Thymus (tissue), 11 donors: ENCODE measurements around the gene ERRFI1. TPM values are rescaled to one million over a fixed set of nuclear protein-coding genes. Genes with fewer than 3 reads are reported as not detected.

Experiments
- DNase-seq, 9 donors: peaks; one replicate each; pipeline ENCODE4 v3.0.0-alpha.2; 2013; ENCODE audit warnings: low spot score in 9 of 9, low read depth in 6 of 9, missing footprints in 1 of 9
- H3K27ac ChIP-seq, 2 donors: one replicate each; pipeline ENCODE4 v1.5.1; 2013; ENCODE audit warnings: control low read depth in 1 of 2, low read depth in 1 of 2, low read length in 1 of 2, mild to moderate bottlenecking in 1 of 2, moderate library complexity in 1 of 2
- H3K27me3 ChIP-seq, 2 donors: one replicate each; pipeline ENCODE4 v1.5.1; 2013; ENCODE audit warnings: low read length in 1 of 2; ENCODE audit not compliant: control insufficient read depth in 2 of 2, insufficient read depth in 1 of 2
- H3K36me3 ChIP-seq, 2 donors: one replicate each; pipeline ENCODE4 v1.5.1; 2013; ENCODE audit warnings: low read length in 1 of 2, mild to moderate bottlenecking in 1 of 2, moderate library complexity in 1 of 2; ENCODE audit not compliant: control insufficient read depth in 2 of 2, insufficient read depth in 2 of 2
- H3K4me1 ChIP-seq, 2 donors: one replicate each; pipeline ENCODE4 v1.5.1; 2013; ENCODE audit warnings: low read length in 2 of 2; ENCODE audit not compliant: control insufficient read depth in 2 of 2, insufficient read depth in 2 of 2
- H3K4me3 ChIP-seq, 2 donors: one replicate each; pipeline ENCODE4 v1.5.1; 2013; ENCODE audit warnings: low read length in 2 of 2, control low read depth in 1 of 2, mild to moderate bottlenecking in 1 of 2
- H3K9me3 ChIP-seq, 2 donors: one replicate each; pipeline ENCODE4 v1.5.1; 2013; ENCODE audit warnings: low read length in 1 of 2, mild to moderate bottlenecking in 1 of 2; ENCODE audit not compliant: control insufficient read depth in 2 of 2, insufficient read depth in 1 of 2
- WGBS: extraction: QIAGEN DNeasy Blood & Tissue Kit; methylation state at CpG from one replicate; pipeline ENCODE4 v1.1.7; 2013; 5-methylcytosine and 5-hydroxymethylcytosine counted together
- polyA plus RNA-seq: library from polyadenylated mRNA; stranded (reverse); fragments of 200-250 nt; gene quantifications from one replicate; pipeline ENCODE4 v1.2.3, GENCODE V29; 2013
- total RNA-seq: library from RNA; stranded (reverse); fragments of 120-200 nt; gene quantifications from one replicate; pipeline ENCODE4 v1.2.4, GENCODE V29; 2013
- donor health status: healthy.

The ERRFI1 gene
- total and polyA plus RNA-seq, 2 donors: 3.5 to 75.0 TPM

DNA sequence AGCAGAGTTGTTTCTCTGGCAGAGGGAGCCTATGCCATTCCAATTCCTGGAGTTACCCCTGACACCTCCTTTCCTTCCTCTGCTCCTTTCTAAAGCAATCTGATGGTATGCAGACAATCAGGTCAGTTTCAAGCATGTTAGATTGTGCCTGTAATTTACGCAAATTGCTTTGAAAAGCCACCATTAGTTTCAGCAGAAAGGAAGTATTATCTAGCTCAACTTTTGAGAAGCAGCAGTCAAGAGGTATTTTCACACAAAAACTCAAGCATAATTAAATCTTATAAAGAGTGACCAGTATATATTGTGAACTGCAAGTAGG is 2.2 kb downstream of the ERRFI1 start:
- Histone ChIP-seq H3K36me3 (no peaks in the 10 kb centered on the region), H3K4me1 (peaks cover 0 to 11% of the 10 kb centered on the region in 2 donors), H3K27ac (no peak overlapping the region), H3K4me3 (peak overlapping the region in 1 of 2 donors; percentile 32), H3K27me3 (peaks cover 46 to 74% of the 10 kb centered on the region in 2 donors), H3K9me3 (peaks cover 0 to 5% of the 10 kb centered on the region in 2 donors)
- WGBS: 49% methylated on average over 1 of the region's 1 CpG
- no peak for DNase-seq

DNA sequence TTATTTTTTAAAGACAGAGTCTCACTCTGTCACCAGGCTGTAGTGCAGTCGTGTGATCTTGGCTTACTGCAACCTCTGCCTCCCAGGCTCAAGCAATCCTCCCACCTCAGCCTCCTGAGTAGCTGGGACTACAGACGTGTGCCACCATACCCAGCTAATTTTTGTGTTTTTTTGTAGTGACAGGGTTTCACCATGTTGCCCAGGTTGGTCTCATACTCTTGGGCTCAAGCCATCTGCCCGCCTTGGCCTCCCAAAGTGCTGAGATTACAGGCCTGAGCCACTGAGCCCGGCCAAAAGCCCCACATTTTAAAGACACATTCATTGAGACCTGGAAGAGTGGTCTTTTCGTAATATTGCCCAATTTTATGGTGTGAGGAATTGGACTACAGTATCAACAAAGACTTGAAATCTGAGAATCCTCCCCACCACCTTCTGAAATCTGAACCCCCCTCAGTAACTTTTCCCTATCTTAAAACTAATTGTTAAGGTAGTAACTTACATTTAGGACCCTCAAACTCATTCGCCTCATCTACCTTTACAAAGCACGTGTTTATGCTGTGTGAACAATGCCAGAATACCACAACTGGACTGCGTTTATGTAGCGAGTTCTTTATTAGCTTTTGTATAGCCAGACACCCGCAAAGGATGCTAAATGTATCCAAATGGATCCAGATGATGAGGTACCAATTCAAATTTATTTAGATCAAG is 2.7 kb downstream of the ERRFI1 start:
- 94% methylated on average over 10 of the region's 10 CpGs for WGBS
- peaks cover 0 to 11% of the 10 kb centered on the region in 2 donors for H3K4me1 ChIP-seq
- no peak for DNase-seq
- H3K36me3 ChIP-seq: no peaks in the 10 kb centered on the region
- peaks cover 46 to 76% of the 10 kb centered on the region in 2 donors for H3K27me3 ChIP-seq
- H3K4me3 ChIP-seq: peak overlapping the region in 1 of 2 donors; percentile 32
- peaks cover 0 to 5% of the 10 kb centered on the region in 2 donors for H3K9me3 ChIP-seq
- no peak overlapping the region for H3K27ac ChIP-seq

DNA sequence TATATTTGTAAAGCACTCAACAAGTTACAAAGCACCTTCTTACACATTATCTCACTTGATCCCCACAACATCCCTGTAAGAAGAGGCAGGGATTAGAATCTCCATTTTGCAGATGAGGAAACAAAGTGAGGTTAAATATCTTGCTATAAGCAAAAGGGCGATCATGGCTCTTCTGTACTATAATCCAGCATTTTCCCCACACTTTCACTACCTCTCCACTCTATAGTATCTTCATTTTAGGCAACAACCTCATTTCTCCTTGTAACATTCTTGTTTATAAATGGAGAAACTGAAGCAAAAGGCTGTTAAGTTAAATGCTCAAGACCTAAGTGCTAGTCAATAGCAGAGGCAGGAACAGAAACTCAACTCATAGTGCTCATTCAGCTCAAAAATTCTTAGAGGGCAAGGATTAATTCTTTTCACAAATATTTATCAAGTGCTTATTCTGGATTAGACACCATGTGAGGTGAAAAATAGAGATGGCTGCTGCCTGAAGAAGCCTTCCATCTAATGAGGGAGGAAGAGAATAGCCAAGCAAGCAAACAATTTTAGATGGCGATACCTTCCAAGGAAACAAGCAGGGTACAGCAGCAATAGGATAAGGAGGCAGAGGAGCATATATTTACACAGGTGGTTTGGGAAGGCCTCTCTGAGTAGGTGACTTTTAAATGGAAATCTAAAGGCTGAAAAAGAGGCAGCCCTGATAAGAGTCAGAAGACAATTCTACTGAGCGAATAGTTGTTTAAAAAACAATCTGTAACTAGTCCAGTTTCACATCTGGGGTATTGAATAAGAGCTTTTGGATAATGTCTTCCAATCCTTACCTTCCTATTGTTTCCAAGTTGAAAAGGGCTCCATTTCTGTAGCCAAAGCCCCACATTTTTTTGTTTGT is 3.5 kb downstream of the ERRFI1 start:
- Histone ChIP-seq H3K27ac (no peak overlapping the region), H3K4me3 (no peak overlapping the region)
- WGBS: 95% methylated on average over 3 of the region's 3 CpGs

DNA sequence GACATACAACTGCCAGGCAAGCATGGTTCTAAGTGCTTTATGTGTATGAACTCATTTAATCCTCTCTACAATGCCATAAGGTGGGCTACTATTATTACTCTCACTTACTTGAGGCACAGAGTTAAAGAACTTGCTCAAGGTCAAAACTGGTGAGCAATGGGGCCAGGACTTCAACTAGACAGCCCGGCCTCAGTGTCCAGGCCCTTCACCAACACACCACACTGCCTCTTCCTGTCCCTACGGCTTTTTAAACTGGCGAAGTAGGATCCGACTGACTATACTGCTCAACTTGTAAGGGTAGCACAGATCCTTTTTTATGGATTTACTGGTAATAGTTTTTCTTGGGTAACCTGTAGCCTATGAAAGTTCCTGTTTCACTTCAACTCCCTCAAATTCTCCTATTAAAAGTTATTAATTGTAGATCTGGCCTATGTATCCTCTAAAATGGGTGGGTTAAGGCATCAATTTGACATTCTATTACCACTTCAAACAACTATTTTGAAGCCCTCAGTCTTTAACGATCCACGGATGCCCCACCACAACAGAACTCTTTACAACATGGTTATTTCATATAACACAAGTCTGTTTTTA is 4.3 kb downstream of the ERRFI1 start:
- no peak for DNase-seq
- peaks cover 0 to 11% of the 10 kb centered on the region in 2 donors for H3K4me1 ChIP-seq
- 98% methylated on average over 6 of the region's 6 CpGs for WGBS
- H3K36me3 ChIP-seq: no peaks in the 10 kb centered on the region
- H3K4me3 ChIP-seq: no peak overlapping the region
- peaks cover 0 to 5% of the 10 kb centered on the region in 2 donors for H3K9me3 ChIP-seq
- H3K27ac ChIP-seq: no peak overlapping the region
- H3K27me3 ChIP-seq: peaks cover 33 to 69% of the 10 kb centered on the region in 2 donors

More for the DNA sequence above, 3.5 kb downstream of the ERRFI1 start:
- peaks cover 0 to 5% of the 10 kb centered on the region in 2 donors for H3K9me3 ChIP-seq
- peaks cover 41 to 75% of the 10 kb centered on the region in 2 donors for H3K27me3 ChIP-seq
- peaks cover 0 to 11% of the 10 kb centered on the region in 2 donors for H3K4me1 ChIP-seq
- no peaks in the 10 kb centered on the region for H3K36me3 ChIP-seq
- no peak for DNase-seq

DNA sequence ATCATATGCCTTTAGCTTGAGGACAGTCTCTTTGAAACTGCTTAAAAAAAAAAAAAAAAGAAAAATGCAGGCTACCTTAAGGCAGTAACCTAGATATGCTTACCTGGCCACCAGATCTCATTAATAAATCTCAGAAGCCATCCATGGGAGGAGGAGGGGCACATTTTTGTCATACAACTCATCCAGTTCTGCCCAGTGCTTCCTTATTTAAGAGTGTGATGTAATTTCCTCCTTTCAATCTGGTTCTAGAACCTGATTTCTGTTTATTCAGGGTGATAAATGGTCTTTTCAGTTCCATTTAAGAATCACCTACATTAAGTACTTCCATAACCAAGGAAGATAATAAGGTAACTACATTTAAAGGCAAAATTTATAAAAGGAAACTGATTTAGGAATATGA is 6.1 kb downstream of the ERRFI1 start:
- no peak for DNase-seq
- Histone ChIP-seq H3K27ac (no peak overlapping the region), H3K36me3 (no peaks in the 10 kb centered on the region), H3K4me1 (peaks cover 0 to 3% of the 10 kb centered on the region in 2 donors), H3K27me3 (peaks cover 20 to 57% of the 10 kb centered on the region in 2 donors), H3K9me3 (no peaks in the 10 kb centered on the region), H3K4me3 (no peak overlapping the region)

DNA sequence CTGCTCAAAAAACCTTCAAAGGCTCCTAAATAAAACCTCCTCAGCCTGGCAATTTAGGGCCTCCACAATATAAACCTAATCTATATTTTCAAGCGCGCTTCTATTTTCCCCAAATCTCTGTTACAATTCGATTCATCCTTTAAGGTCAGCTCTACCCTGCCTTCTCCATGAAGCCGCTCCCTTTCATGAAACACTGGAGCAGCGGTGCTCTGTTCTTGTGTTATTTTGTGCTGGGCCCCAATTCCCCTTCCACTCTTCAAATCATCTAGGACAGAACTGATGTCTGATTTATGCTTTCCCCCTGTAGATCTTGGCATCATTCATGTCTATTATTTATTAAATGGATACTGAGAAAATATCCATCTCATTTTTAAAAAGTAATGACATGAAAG is 6.9 kb downstream of the ERRFI1 start:
- peaks cover 14 to 49% of the 10 kb centered on the region in 2 donors for H3K27me3 ChIP-seq
- no peaks in the 10 kb centered on the region for H3K36me3 ChIP-seq
- H3K4me1 ChIP-seq: peaks cover 0 to 3% of the 10 kb centered on the region in 2 donors
- no peak overlapping the region for H3K27ac ChIP-seq
- no peak overlapping the region for H3K4me3 ChIP-seq
- no peaks in the 10 kb centered on the region for H3K9me3 ChIP-seq
- 98% methylated on average over 5 of the region's 5 CpGs for WGBS
- DNase-seq: no peak

DNA sequence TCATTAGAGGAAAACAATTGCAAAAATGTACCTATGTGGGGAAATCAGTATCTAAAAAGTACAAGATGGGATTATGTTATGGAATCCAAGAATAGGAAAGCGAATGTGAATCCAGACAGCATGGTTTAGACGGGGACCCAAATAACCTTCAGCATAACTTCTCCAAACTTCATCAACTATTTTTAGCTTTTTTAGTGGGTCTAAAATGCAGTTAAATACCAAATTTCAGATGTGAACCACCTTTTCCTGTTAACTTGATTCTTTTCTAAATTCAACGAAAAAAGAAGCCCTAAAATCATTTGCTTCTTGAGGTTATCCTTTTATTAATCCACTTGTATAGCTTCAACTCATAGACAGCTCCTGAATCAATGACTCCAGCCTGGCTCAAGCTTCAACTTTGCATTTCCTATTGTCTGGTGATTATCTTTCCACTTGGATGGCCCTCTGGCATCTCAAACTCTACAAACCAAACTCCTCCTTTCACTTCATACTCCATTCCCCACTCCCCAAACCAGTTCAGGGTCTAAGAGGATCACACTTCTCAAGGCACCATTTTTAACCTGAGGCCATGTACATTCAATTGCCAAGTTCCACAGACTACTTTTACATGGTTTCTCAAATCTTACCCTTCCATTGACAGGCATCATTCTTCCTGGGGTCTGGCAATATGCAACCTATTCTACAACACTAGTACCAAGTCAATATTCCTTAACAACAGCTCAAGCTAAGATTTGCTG is 7.4 kb downstream of the ERRFI1 start:
- H3K36me3 ChIP-seq: no peaks in the 10 kb centered on the region
- H3K27me3 ChIP-seq: peaks cover 8 to 44% of the 10 kb centered on the region in 2 donors
- DNase-seq: no peak
- H3K4me3 ChIP-seq: no peak overlapping the region
- WGBS: 95% methylated on average over 3 of the region's 3 CpGs
- peaks cover 0 to 3% of the 10 kb centered on the region in 2 donors for H3K4me1 ChIP-seq
- no peak overlapping the region for H3K27ac ChIP-seq
- no peaks in the 10 kb centered on the region for H3K9me3 ChIP-seq

DNA sequence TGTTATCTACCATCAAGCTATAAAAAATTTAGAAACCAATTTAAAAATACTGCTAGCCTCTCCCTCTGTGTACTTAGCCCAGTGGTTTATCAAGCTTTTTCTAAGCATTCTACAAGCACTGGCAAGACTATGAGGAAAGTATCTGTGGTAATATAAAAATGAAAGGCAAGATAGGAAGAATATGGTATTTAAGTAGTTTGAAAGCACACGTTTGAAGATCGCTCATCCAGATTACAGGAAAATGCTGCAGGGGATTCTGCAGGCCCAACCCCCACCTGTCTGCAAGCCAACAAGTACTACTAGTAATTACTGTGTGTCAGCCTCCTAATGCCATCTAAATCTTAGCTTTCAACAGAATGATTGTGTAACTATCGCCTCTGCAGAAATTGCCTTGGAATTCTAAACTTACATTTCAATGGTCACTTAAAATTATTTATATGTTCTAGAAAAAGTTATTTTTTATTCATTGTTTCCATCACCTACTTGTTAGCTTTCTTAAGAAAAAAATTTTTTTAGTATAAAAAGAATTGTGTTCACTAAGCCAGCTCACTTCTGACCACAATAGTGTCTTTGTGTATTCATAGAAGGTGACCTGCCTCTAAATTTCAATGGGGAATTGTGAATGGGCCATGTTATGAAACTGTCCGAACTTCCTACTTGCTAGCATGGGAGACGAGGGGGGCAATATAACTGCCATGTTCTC is 8.5 kb downstream of the ERRFI1 start:
- DNase-seq: no peak
- H3K27ac ChIP-seq: no peak overlapping the region
- no peaks in the 10 kb centered on the region for H3K36me3 ChIP-seq
- H3K27me3 ChIP-seq: peaks cover 5 to 34% of the 10 kb centered on the region in 2 donors
- 78% methylated on average over 5 of the region's 5 CpGs for WGBS
- peaks cover 0 to 6% of the 10 kb centered on the region in 2 donors for H3K4me1 ChIP-seq
- H3K4me3 ChIP-seq: no peak overlapping the region
- H3K9me3 ChIP-seq: no peaks in the 10 kb centered on the region
